NCI-H345 treated with DMSO at 0.1 percent for 48 hours (cell line): ENCODE measurements around the gene RND2.
A peak's percentile ranks its signal among the peaks of the same experiment; 100 is the strongest.

ENCODE experiments used
- DNase-seq: peaks from one replicate; lab custom pipeline; 2025; ENCODE audit not compliant: unreplicated experiment; lab: John Stamatoyannopoulos, UW

Gene RND2

DNA sequence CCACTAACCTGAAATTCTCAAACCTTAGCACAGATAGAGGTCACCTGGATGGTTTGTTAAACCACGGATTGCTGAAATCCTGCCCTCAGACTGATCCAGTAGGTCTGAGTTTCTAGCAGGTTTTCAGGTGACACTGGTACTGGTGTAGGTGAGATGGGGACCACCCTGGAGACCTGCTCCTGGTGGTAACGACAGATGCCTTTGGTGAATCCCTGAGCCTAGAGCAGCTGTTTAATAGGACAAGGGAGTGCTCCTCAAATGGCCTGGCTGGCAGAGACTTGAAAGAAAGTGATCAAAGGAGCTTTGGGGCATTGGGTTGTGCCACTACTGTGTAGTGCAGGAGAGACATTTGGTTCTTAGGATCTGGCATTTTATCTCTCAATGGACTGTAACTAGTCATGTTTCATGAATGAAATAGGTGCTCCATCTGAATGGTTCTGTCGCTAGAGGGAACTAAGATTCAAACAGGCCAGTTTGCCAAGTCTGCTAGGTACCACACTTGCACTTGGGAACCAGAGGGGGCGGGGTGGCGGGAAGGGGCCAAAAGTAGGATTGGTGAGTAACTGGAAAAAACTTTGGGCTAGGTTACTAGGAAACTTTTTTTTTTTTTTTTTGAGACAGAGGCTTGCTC, 21.4 kb upstream of the RND2 start:
- no peak for DNase-seq

DNA sequence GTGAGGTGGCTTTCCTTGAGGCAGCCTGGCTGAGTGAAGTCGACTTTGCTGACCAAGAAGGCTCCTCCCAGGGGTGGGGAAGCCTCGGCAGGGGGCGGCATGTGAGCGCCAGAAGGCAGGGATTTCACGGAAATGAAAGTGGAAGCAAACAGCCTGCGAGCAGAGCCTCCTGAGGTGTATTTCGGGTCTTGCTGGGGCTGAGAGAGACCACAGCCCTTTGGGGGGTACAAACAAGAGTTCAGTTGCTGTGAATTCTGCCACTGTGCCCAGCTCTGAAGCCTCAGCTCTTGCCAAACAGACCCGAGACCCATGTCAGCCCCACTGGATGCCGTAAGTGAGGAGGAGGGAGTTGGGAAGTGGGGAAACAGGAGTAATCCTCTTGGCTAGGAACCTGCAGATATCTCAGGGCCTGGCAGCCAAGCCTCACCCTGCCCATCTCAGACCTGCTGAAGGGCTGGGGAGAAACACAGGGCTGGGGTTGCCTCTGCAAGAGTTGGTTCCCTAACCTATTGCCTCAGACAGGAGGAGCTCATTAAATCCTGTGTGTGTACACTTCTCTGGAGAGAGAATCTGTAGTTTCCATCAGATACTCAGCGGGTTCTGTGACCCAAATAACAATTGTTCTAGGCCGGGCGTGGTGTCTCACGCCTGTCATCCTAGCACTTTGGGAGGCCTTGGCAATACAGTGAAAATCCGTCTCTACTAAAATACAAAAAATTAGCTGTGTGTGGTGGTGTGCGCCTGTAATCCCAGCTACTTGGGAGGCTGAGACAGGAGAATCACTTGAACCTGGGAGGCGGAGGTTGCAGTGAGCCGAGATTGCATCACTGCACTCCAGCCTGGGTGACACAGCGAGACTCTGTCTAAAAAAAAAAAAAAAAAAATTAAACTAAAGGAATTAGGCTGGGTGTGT, 18.1 kb upstream of the RND2 start, which contains the start of gene IFI35:
TSS of gene IFI35 (plus strand) at position 146 of the 913 bp plus-strand sequence. CDS start at position 310, 164 bp downstream.
- DNase-seq = no peak

DNA sequence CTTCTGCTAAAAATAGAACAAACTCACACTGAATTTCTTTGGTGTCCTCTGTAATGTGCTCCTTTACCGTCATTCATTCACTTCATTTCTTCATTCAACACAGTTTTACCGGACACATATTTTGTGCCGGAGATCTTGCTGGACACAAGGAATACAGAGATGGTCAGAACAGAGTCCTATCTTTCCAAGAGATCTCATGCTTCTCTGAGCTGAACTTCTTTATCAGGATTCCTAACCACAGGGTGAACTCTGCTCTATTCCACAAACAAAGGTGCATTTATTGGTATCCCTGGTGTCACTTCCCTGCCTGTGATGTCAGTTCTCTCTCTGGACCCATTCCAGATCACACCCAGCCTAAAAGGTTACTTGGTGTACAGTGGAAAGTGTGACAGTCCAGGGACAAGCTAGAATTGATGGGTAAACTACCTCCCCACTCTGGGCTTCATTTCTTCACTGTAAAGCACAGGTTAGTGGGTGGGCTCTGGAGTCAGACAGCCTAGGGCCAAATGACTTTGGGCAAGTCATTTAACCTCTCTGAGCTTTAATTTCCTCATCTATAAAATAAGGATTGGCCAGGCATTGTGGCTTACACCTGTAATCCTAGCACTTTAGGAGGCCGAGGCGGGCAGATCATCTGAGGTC, 14.2 kb upstream of the RND2 start:
- no peak for DNase-seq

DNA sequence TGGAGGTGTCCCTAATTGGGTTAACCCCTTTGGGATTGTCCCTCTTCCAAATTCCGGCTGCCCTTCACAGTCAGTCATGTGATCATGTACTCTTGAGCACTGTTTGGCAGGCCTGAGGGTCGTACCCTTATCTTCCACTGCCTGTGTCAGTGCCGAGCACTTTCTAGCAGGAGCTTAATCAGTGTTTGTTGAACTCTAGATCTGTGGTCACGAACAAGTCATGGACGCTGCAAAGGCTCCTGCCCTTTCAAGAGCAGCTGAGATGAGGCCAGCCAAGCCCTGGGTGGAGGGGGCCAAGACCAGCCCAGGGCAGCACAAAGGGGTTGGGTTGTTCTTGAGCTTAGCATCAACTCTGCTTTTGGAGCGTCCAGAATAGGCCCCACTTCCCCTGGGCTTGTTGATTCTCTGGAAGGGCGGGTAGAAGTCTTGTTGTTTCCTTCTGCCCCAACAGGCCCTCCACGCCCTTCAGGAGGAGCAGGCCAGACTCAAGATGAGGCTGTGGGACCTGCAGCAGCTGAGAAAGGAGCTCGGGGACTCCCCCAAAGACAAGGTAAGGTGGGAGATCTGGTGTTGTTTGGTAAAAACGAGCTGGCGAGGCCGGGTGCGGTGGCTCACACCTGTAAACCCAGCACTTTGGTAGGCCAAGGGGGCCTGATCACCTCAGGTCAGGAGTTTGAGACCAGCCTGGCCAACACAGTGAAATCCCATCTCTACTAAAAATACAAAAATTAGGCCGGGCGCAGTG, 13.1 kb upstream of the RND2 start:
- no peak for DNase-seq

DNA sequence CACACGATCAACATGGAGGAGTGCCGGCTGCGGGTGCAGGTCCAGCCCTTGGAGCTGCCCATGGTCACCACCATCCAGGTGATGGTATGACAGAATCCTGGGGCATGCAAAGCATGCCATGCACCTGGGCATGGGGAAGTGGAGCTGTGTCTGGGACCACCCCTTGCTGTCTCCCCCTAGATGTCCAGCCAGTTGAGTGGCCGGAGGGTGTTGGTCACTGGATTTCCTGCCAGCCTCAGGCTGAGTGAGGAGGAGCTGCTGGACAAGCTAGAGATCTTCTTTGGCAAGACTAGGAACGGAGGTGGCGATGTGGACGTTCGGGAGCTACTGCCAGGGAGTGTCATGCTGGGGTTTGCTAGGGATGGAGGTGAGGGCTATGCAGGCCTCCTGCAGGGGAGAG, 11.7 kb upstream of the RND2 start:
- no peak for DNase-seq

DNA sequence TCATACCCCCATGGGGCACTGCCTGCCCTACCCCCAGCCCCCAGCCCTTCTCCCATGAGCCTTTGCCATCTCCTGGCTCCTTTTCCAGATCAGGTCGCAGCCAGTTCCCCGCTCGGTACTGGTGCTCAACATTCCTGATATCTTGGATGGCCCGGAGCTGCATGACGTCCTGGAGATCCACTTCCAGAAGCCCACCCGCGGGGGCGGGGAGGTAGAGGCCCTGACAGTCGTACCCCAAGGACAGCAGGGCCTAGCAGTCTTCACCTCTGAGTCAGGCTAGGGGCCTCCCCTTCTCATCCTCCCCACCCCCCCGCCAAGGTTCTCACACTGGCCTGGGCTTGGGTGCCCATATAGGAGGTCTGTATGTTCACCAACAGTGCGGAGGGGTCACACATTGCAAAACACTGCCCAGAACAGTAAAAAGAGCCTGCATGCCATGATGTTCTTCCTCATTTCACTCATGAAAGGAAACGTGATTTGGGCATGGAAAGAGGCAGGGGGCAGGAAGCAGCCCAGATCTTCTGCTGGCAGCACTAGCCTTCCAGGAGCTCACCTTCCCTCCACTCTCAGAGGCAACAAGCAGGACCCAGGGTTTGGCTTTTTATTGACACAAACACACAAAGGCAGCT, 10.9 kb upstream of the RND2 start:
- no peak for DNase-seq

DNA sequence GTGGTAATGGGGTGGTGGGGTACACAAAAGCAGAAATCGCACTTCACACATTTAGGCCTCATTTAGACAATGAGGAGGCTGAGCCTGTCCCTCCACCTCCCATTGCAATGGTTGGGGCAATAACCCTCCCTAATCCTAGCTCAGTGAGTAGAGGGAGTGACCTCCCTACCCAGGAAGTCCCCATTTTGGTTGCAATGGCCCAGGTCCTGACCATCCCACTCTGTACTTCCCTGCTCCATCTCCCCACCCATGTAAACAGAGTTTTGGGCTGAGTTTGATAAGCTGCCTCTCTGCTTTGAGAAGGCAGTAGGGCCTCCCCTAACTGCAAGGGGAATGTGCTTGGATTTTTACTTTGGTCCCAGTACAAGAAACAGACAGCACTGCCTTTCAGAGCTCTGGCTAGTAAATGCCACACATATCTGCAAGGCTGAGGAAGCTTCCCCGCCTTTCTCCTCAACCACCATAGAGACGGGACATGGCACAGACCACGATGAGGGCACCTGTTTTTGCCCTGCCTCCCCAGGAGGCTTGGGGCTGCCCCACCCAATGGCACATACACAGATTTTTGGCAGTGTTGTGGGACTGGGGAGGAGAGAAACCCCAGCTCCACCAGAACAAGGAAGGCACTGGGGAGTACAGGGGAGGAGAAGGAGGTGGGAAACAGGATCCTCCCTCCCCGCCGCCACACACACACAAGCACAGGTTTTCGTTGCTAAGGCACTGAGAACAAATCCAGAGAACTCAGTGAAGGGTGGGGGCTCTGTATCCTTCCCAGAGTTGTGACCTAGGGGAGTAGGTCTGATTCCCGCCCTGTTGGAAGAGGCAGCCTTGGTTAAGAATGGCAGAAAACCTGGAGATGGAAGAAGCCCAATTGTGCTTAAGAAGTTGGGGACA, 10.1 kb upstream of the RND2 start:
- no peak for DNase-seq

DNA sequence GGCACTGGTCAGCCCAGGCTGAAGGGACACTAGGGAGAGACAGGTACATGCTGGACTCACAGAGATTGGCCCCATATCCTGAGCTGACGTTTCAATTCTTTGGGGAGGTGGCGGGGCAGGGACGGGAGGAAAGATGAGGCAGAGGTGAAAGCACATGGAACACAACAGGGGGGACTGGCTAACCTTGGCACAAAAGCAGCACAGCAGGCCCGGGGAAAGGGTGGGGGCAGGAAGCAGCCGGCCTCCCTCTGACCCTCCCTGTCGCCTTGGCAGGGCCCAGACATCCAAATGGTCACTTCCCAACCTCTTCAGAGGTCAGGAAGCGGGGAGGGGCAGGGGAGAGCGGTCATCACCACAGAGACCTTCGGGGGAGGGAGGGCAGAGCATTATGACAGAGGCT, 9.5 kb upstream of the RND2 start:
- no peak for DNase-seq

DNA sequence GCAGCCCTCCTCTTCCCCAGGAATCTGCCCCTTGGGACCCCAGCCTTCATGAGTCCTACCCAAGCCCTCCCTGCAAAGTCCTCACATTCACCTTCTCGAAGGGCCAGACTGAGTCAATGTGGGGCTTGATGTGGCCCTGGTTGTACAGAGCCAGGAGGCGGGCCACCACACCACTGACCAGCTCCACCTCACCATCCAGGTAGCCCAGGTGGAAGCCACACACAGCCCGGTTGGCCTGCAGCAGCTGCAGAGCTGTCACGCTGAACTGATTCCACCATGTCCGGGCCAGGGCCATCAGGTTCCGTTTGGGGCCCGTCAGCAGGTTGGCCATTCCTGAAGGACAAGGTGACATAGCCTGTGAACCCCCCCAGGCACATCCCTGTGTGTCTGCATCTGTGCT, 8.8 kb upstream of the RND2 start:
- DNase-seq = no peak

DNA sequence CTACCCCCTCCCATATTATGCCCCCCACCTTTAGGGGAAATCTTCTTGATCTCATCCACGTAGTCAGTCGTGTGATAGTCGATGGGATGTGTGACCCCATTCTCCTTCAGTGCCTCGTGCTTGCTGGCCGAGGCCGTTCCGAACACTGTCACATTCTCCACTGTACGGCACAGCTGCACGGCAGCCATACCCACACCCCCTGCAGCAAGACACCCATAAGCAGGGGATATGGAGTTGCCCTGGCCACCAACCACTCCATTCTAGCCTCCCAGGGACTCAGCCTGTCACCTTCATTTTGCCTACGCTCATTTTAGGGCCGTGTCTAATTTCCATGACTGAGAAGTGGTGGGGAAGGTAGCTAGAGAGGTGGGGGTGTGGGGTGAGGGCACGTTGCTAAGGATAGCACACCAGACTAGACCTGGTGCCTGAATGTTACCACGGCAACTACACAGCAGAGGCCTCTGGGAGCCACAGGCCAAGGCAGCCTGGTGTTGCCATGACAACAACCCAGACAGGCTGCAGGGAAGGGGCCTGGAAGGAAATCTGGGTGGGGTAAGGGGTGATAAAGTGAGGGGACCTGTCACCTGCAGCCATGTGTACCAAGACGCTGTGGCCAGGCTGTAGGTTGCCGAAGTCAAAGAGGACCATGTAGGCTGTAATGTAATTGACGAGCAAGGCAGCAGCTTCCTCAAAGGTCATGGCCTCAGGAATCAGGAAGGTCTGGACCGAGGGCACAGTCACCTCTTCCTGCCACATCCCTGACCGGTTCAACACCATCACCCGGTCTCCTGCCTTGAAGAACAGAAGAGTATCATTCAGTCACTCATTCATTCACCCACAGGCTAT, 6.8 kb upstream of the RND2 start:
- DNase-seq = no peak

DNA sequence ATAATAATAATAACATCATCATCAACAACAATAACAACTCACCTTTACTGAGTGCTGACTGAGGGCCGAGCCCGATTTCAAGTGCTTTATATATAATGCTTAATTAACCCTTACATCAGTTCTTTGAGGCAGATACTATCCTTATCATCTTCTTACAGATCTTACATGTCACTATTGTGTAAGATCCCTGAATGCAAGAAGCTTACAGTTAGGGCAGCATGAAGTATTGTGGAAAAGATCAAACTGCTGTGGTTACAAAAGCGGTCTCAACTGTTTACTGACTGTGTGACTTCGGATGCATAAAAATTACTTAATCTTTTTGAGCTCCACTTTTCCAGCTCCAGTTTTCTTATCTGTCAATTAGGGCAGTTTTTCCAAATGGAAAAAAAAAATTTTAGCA, 6.1 kb upstream of the RND2 start:
- no peak for DNase-seq

DNA sequence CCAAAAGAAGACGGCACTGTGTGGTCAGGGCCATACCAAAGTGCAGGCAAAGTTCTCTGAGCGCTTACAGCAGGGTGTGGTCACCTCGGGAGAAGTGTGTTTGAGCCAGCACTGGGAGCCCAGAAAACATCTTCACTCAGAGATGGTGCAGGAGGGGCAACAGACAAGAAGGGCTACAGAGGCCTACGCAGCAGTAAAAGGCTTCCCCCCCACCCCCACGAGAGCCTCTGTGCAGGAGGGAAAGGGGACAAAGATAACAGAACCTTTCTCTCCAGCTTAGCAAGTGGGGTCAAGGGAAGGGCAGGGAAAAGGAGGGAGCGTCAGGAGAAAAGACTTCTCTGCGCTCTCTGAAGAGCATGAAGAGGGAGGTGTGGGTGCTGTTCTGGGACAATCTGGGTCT, 5.6 kb upstream of the RND2 start:
- no peak for DNase-seq

DNA sequence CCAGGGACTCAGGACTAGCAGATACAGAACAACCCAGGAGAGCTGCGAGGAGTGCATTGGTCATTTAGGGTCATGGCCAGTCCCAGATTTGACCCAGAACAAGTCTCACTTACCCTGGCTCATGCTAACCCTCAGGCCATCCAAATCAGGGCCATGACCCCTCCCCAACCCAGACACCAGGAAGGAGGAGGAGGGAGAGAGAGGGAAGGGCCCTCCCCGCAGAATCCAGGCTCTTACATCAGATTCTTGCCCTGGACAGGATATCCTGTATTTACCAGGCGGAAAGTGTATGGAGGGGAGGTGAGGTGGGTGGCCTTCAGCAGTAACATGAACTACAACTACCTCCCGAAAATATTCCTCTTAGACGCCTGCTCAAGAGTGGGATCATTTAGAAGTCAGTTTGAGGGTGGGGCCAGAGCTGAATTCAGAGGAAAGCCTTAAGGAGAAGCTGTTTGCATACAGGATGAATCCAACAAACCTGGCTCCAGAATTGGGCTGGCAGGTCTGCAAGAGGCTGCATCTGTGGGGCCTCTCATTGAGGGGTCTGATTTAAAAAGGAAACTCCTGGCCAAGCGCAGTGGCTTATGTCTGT, 4.9 kb upstream of the RND2 start:
- DNase-seq = no peak

DNA sequence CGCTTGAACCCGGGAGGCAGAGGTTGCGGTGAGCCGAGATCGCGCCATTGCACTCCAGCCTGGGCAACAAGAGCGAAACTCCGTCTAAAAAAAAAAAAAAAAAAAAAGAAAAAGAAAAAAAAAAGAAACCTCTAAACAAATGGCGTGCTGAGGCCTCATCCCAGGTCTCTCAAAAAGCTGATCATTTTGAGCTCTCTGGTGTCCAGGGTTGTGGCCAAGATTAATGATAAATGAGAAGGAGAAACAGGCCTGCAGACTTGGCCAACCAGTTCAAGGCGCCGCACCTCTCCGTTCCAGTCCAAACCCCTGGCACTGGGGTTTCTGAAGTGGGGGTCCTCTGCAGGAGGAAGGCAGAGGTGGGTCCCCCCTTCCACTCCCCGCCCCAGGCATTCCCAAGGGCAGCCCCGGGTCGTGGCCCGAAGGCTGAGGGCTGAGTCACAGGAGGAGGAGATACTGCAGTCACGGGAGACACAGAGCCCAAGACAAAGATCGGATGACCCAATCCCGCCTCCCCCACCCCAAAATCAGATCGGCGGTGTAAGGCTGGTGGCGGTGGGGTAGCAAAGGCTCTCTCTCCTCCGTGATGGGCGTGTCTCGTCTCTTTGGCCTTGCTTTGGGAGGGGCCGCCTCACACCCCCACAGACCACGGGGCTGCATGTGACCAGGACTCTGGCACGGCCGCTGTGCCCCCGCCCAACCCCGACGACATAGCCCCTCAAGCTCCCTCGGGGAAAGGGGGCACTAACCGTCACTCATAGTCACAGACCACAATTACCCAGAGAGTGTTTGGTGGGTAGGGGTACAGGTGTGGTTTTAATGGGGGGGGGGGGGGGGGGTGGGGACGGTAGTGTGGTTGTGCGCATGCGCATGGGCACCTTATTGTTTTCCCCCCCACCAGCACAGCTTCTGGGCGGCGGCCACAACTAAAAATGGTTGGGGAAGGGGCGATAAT, 4.0 kb upstream of the RND2 start:
- peak; percentile 13 for DNase-seq

DNA sequence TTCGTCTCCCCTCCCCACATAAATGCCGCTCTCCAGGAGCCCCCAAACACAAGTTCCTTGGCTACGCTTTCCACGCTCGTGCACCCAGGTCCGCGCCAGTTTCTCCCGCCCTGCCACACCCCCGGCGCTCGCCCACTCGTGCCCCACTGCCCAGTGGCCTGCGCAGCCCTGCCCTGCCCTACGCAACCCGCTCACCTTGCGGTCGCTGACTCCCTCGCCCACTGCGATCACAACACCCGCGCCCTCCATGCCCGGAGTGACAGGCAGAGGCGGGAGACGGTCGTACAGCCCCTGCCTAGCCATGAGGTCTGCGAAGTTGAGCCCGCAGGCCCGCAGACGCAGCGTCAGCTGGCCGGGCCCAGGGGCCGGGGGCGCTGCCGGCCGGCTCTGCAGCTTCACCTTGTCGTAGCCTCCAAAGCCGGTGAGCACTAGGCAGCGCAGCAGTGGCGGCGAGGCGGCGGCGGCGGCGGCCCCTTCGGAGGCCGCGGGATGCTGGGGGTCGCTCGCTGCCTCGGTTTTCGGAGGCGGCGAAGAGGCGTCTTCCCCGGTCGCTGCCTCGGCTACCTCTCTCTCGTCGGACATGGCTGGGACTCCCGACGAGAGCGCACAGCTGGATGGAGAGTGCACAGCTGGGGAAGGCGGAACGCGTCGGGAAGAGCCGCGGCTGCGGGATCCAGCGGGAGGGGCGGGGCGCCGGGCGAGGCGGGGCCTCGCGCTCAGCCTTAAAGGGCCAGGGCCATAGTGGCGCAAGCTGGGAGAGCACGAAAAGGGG, 3.1 kb upstream of the RND2 start, which contains the start of gene VAT1:
TSS of gene VAT1 (minus strand) at position 645 of the 772 bp plus-strand sequence. CDS start at position 582, 63 bp downstream.
- peak; percentile 78 for DNase-seq

DNA sequence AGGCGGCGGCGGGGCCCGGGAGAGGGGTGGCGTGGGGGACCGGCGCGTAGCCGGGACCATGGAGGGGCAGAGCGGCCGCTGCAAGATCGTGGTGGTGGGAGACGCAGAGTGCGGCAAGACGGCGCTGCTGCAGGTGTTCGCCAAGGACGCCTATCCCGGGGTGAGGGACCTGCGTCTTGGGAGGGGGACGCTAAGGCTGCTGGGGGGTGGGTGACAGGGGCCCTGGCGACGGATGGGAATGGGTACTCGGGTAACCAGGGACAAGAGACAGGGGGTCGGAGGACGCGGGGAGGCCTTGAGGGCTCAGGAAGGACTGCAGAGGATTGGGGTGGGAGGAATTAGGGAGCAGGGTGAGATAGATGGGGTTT, 243 bp downstream of the RND2 start:
- DNase-seq = no peak
